ENCODE data around the gene IFRD2. TPM values are rescaled to one million over a fixed set of nuclear protein-coding genes. Genes with fewer than 3 reads are reported as not detected.

IFRD2 gene
- total and polyA plus RNA-seq, 2 of the 13 experiments (the other 11 are each of a cell fraction or from before 2014, with no cell fraction given) = 32.8 to 96.1 TPM

GRCh38 chr3:50303013-50303815, 11.0 kb upstream of the IFRD2 start, which contains the start of gene HYAL1 (continued):
- TF ChIP-seq ZNF33A (CRISPR knock-in tag; IDR thresholded peaks at IDR 0.05; ENCODE audit: borderline replicate concordance) (peak; percentile 69; the same call in 1 of the 2 replicates), KDM2A (CRISPR knock-in tag; IDR thresholded peaks at IDR 0.05; ENCODE audit: borderline replicate concordance, low read depth) (peak; percentile 44; the same call in 1 of the 2 replicates), SATB2 (CRISPR knock-in tag; IDR thresholded peaks at IDR 0.05) (no peak), ZNF878 (CRISPR knock-in tag; IDR thresholded peaks at IDR 0.05) (0 out of 2 replicates have a peak, but pooled peaks have one; percentile 8), ZBTB25 (CRISPR knock-in tag; IDR thresholded peaks at IDR 0.05) (peak; percentile 48; the same call in 1 of the 2 replicates), ZBTB37 (CRISPR knock-in tag; IDR thresholded peaks at IDR 0.05) (peak; percentile 60), XRCC5 (optimal IDR thresholded peaks at IDR 0.05; ENCODE audit: low read length) (peak; percentile 36), RFXAP (CRISPR knock-in tag; IDR thresholded peaks at IDR 0.05; ENCODE audit: borderline replicate concordance) (peak; percentile 68; the same call in 1 of the 2 replicates), TEAD3 (CRISPR knock-in tag; optimal IDR thresholded peaks at IDR 0.05; ENCODE audit: borderline replicate concordance) (peak; percentile 6), CBX5 (CRISPR knock-in tag; IDR thresholded peaks at IDR 0.05; ENCODE audit: borderline replicate concordance) (peak; percentile 43; the same call in 1 of the 2 replicates), ZBTB44 (CRISPR knock-in tag; IDR thresholded peaks at IDR 0.05) (no peak), ZNF580 (CRISPR knock-in tag; IDR thresholded peaks at IDR 0.05; ENCODE audit: borderline replicate concordance, low read depth) (0 out of 2 replicates have a peak, but pooled peaks have one; percentile 12), ESRRA (CRISPR knock-in tag; IDR thresholded peaks at IDR 0.05; ENCODE audit: low read depth) (no peak), SKIL (CRISPR knock-in tag; IDR thresholded peaks at IDR 0.05; ENCODE audit: borderline replicate concordance) (no peak), HMG20A (CRISPR knock-in tag; IDR thresholded peaks at IDR 0.05; ENCODE audit: borderline replicate concordance) (no peak; the same call in 1 of the 2 replicates), AGO2 (optimal IDR thresholded peaks at IDR 0.05; ENCODE audit: low read depth, low read length) (peak; percentile 82), ZNF598 (CRISPR knock-in tag; IDR thresholded peaks at IDR 0.05; ENCODE audit: borderline replicate concordance) (peak; percentile 78; the same call in 1 of the 2 replicates), ZNF138 (CRISPR knock-in tag; IDR thresholded peaks at IDR 0.05; ENCODE audit: low read depth) (0 out of 2 replicates have a peak, but pooled peaks have one; percentile 47), ZNF772 (CRISPR knock-in tag; IDR thresholded peaks at IDR 0.05) (peak; percentile 66; the same call in 1 of the 2 replicates), RBM39 (IDR thresholded peaks at IDR 0.05; ENCODE audit: low read depth, low read length, poor library complexity, severe bottlenecking) (peak; percentile 62), TAF1 (CRISPR knock-in tag; IDR thresholded peaks at IDR 0.05) (peak; percentile 94), THAP11 (CRISPR knock-in tag; IDR thresholded peaks at IDR 0.05) (peak; percentile 77), POGZ (CRISPR knock-in tag; IDR thresholded peaks at IDR 0.05) (peak; percentile 56)

All from HepG2 (cell line).